NCI-H1048 (cell line): ENCODE data around the gene ADGRG2.

Experiments
- DNase-seq: peaks from one replicate; lab custom pipeline; 2025; lab: John Stamatoyannopoulos, UW

ADGRG2 gene

DNA sequence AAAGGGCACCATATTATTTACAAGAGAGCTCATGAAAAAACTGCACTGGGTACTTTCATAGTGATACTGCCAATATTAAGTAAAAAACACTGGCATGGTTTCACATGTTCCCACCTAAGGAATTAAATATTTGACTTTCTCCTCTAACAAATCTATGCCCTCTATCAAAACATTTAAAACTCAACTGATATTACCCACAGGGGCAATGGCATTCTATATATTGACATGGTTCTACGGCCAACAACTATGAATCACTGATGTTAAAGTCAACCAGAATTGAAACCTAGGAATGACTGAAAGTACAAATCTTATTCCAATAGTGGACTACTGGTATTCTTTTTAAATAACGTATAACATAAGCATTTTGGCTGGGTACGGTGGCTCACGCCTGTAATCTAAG lies 166.6 kb downstream of the ADGRG2 start:
- DNase-seq = no peak

DNA sequence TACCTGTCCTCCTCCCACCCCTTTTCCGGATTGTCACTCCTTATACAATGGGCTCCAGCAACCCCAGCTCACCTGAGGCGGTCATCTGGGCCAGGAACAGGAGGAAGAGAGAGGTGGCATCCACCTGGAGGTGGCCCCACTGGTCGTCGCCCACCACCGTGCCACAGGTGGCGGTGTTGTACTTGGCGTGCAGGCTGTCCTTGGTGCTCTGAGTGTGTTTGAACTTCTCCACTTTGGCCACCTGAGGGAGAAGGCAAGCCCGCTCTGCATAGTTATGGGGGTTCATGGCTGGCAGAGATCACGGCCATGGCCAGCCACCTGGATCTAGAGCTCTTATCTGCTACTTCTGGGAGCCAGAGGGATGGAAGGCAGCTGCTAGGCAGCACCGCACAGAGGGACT lies 171.2 kb downstream of the ADGRG2 start:
- no peak for DNase-seq

DNA sequence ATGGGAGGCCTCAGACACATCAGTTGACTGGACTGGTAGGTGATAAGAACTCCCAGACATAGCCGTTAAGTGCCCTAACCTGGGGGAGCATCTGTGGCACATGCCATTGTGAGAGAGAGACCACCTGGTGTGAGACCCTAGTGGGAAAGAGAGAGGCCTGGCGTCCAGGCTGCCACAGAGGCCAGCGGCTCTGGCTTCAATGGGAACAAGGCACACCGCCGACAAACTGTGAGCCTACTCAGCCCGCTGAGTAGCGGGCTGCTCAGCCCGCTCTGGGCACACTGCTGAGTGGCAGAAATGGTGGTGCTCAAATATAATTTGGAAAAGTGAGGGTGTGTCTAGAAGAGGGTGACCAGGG lies 172.3 kb downstream of the ADGRG2 start:
- DNase-seq = no peak

DNA sequence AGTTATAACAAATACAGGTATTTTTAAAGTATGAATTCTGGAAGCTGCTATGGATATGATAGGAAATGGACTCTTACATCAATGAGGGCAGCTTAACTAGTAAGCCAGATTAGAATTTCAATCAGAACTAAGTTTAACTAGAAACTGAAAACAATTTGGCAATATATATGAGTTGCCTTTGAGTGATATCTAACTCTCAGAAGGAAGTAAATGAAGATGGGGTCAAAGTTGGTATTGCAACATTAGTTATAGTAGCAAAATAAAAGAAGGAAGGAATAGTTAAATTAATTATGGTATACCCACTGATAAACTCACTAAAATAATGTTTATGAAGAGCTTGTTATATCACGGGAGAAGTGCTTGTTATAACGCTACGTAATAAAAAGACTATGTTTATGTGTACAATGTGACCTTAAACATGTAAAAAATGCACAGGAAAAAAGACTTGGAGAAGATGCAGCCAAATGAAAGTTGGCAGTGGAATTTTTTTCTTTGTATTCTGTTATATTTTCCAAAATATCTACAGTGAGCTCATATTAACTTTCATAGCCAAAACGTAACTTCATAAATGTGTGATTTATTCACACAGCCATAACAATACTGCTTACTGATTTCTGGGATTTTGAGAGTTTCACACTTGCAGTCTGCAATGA lies 172.9 kb downstream of the ADGRG2 start:
- no peak for DNase-seq

DNA sequence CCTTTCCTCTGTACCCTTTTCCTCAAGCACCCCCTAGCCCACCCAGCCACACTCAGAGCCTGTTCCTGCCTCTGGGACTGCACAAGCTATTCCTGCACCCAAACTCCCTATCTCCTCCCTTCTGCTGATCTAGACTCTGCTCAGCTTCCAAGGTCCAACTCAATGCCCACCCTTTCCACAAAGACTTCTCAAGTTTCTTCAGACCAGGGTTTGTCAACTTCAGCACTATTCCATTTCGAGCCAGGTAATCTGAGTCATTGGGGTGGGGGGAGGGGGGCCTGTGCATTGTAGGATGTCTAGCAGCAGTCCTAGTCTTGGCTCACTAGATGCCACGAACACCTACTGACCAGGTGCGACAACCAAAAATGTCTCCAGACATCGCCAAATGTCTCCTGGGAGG lies 175.7 kb downstream of the ADGRG2 start:
- DNase-seq = no peak

DNA sequence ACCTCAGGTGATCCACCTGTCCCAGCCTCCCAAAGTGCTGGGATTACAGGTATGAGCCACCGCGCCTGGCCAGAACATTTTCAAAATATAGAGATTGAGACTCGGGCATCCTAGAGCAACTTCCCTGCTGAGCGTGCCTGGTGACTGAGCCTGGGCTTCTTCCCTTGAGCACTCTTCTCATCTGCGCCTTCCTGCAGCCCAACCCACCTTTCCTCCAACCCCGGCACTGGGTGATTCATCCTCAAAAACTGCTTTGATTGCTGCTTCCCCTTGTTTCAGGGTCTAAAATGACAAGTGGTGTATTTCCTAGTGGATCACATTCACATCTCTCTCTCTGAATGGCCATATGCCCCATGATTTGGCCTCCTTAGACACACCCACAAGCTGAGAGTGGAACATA lies 176.1 kb downstream of the ADGRG2 start:
- DNase-seq = no peak

DNA sequence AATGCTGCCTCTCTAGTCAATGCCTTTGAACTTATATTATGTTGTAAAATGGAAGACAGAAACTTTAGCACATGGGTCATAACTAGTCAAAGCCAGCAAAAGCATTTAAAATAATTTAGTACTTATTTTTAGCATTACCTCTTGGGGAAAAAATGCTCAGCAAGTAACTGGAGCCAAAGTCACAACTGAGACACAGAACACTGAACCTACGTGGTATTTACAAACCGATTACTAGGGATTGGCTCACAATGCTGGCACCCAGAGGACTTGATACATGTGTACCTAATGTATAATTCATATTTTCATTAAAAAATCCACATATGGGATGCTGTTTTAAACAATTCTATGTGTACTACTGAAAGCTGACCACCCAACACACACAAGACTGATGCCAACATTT lies 176.8 kb downstream of the ADGRG2 start:
- DNase-seq = no peak

DNA sequence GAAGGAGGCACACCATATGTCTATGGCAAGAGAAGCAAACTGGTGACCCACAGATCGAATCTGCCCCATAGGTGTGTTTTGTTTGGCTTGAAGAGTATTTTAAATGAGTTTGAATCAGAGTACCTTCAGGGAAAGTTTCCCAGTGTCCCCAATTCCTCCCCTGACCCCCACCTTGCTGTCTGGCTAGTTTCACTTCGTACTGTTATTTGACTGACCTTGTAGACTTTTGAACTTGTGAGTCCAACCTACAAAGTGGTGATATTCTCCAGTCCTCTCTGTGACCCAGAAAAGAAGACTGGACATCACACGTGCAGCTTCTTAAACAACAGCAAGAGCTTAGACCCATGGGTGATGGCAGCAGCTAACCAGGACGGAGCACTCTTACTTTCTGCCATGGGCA lies 177.8 kb downstream of the ADGRG2 start:
- no peak for DNase-seq

DNA sequence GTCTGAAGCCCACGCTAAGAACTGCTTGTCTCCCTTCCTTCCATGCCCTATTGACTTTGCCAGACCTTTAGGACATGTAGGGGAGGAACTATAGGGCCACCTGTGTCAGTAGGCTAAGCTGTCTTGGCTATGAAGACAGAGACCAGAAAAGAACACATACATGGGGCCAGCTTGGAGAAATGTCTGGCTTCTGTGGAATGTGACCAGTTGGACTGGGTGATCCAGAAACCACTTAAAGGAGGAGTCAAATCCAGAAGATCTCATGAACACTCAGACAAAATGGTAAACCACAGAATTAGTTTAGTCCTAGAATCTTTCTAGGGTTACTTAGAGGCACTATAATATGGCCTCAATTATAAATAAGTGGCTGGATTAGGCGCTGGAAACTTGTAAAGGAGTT lies 180.4 kb downstream of the ADGRG2 start:
- DNase-seq = no peak
